HCT116 (cell line): ENCODE data around the gene SCN1B. TPM values are rescaled to one million over a fixed set of nuclear protein-coding genes. Genes with fewer than 3 reads are reported as not detected.

Experiments used
- ATAC-seq: fragments of 200-7000 bp; cut with Tn5 transposase; 2 replicates; pipeline ENCODE4 v1.9.1; 2020; ENCODE audit warnings: mild to moderate bottlenecking, moderate library complexity
- Bru-seq: library from RNA; stranded (reverse); fragments of 400-500 nt; gene quantifications from one replicate; lab custom pipeline; 2021; lab: Mats Ljungman, UMichigan
- BruChase-seq, 2 experiments: library from RNA; stranded (reverse); fragments of 400-500 nt; gene quantifications; one replicate each; lab custom pipeline; 2021; lab: Mats Ljungman, UMichigan
- BruUV-seq: library from RNA; stranded (reverse); fragments of 400-500 nt; replicated peaks from 2 replicates; lab custom pipeline; 2021; lab: Mats Ljungman, UMichigan
- CTCF ChIA-PET: fragments of 300-600 bp; sonication (Branson Sonifier 250); formaldehyde crosslinking; loops from one replicate; lab custom pipeline; 2021; ENCODE audit warnings: antibody characterized with exemption; lab: Charles Lee
- POLR2A ChIA-PET: fragments of 300-600, 350-600 bp; sonication (Branson Sonifier 250); formaldehyde crosslinking; loops from one replicate; lab custom pipeline; 2021; ENCODE audit warnings: antibody characterized with exemption; lab: Charles Lee
- RAD21 ChIA-PET, 2 experiments: fragments of 300-600 bp; sonication (Branson Sonifier 250); formaldehyde crosslinking; loops; one replicate each; lab custom pipeline; 2023; ENCODE audit warnings: low total read pairs in 2 of 2; ENCODE audit not compliant: uncharacterized antibody in 2 of 2, unreplicated experiment in 2 of 2, low non-redundant PET in 1 of 2; lab: Charles Lee
- DNase-seq: peaks from one replicate; pipeline ENCODE4 v3.0.0-alpha.2; 2010; ENCODE audit warnings: low read depth, low spot score
- H2AFZ ChIP-seq: fragments of 200-600 bp; shearing (Covaris generic), sonication (generic); 2 replicates; pipeline ENCODE4 v1.6.1; 2017; ENCODE audit warnings: low read depth, mixed run types, mixed read lengths, antibody characterized with exemption, low read length; ENCODE audit not compliant: poor library complexity, severe bottlenecking
- H3K27ac ChIP-seq: 2 replicates; pipeline ENCODE4 v1.5.1; 2012; ENCODE audit warnings: low read depth, low read length
- H3K27me3 ChIP-seq: fragments of 200-600 bp; sonication (generic); 2 replicates; pipeline ENCODE4 v1.6.1; 2016; ENCODE audit warnings: mixed run types, low read length, mixed read lengths; ENCODE audit not compliant: insufficient read depth
- H3K36me3 ChIP-seq, 2 experiments: fragments of 200-500 bp in 1 of 2; fragments of 200-600 bp in 1 of 2; sonication (Bioruptor generic) in 1 of 2; sonication (generic) in 1 of 2; 2 replicates each; pipeline versions ENCODE4 v1.5.1 to v1.6.1; 2014 to 2016; ENCODE audit warnings: low read length in 2 of 2, inconsistent platforms in 1 of 2, mixed read lengths in 1 of 2, mixed run types in 1 of 2; ENCODE audit not compliant: insufficient read depth in 2 of 2, control insufficient read depth in 1 of 2
- H3K4me1 ChIP-seq, 2 experiments: fragments of 200-600 bp in 1 of 2; sonication (generic) in 1 of 2; 2 replicates each; pipeline versions ENCODE4 v1.5.1 to v1.6.1; 2012 to 2017; ENCODE audit warnings: low read length in 2 of 2, inconsistent platforms in 1 of 2, mild to moderate bottlenecking in 1 of 2, mixed read lengths in 1 of 2, mixed run types in 1 of 2, moderate library complexity in 1 of 2; ENCODE audit not compliant: insufficient read depth in 2 of 2, control insufficient read depth in 1 of 2
- H3K4me2 ChIP-seq: fragments of 200-600 bp; sonication (generic); 2 replicates; pipeline ENCODE4 v1.6.1; 2017; ENCODE audit warnings: mixed run types, low read length, mixed read lengths
- H3K4me3 ChIP-seq, 2 experiments: fragments of 200-600 bp in 1 of 2; sonication (generic) in 1 of 2; replicated peaks in 1 of 2; 2 replicates each; pipeline ENCODE4 v1.5.1; 2011 to 2016; ENCODE audit warnings: low read length in 2 of 2, control low read depth in 1 of 2, low read depth in 1 of 2, mild to moderate bottlenecking in 1 of 2, mixed read lengths in 1 of 2, mixed run types in 1 of 2
- H3K79me2 ChIP-seq: fragments of 200-600 bp; sonication (generic); 2 replicates; pipeline ENCODE4 v1.6.1; 2017; ENCODE audit warnings: mild to moderate bottlenecking, mixed run types, low read length, moderate library complexity, mixed read lengths; ENCODE audit not compliant: insufficient read depth
- H3K9ac ChIP-seq: fragments of 200-600 bp; sonication (generic); 2 replicates; pipeline ENCODE4 v1.6.1; 2016; ENCODE audit warnings: low read length, mixed read lengths
- H3K9me2 ChIP-seq: fragments of 200-600 bp; sonication (generic), shearing (Covaris generic); 2 replicates; pipeline ENCODE4 v1.6.1; 2017; ENCODE audit warnings: mixed run types, mild to moderate bottlenecking, moderate library complexity; ENCODE audit not compliant: insufficient read depth
- H3K9me3 ChIP-seq, 2 experiments: fragments of 200-500 bp in 1 of 2; fragments of 200-600 bp in 1 of 2; sonication (Bioruptor generic) in 1 of 2; sonication (generic) in 1 of 2; 2 replicates each; pipeline ENCODE4 v1.6.1; 2014 to 2017; ENCODE audit warnings: low read length in 2 of 2, mixed read lengths in 2 of 2, inconsistent platforms in 1 of 2, low read depth in 1 of 2, mild to moderate bottlenecking in 1 of 2, mixed run types in 1 of 2, moderate library complexity in 1 of 2; ENCODE audit not compliant: control insufficient read depth in 1 of 2, insufficient read depth in 1 of 2
- H4K20me1 ChIP-seq: fragments of 200-600 bp; sonication (generic), shearing (Covaris generic); 2 replicates; pipeline ENCODE4 v1.6.1; 2017; ENCODE audit warnings: mixed run types, mild to moderate bottlenecking, moderate library complexity; ENCODE audit not compliant: insufficient read depth
- ATF3 ChIP-seq: IDR thresholded peaks from 2 replicates; pipeline ENCODE4 v1.6.1; 2012
- CTCF ChIP-seq, 3 experiments: fragments of 200-600 bp in 1 of 3; sonication (generic) in 1 of 3; IDR thresholded peaks in 2 of 3; conservative IDR thresholded peaks in 1 of 3; 2 replicates each; pipeline ENCODE4 v1.5.1; 2012 to 2017; ENCODE audit warnings: low read depth in 2 of 3, low read length in 2 of 3, antibody characterized with exemption in 1 of 3, borderline replicate concordance in 1 of 3, control low read depth in 1 of 3, mild to moderate bottlenecking in 1 of 3, mixed read lengths in 1 of 3, mixed run types in 1 of 3, moderate library complexity in 1 of 3; ENCODE audit not compliant: insufficient read depth in 1 of 3
- EGR1 ChIP-seq: IDR thresholded peaks from 2 replicates; pipeline ENCODE4 v1.6.1; 2012; ENCODE audit warnings: low read depth
- FOSL1 ChIP-seq: IDR thresholded peaks from 2 replicates; pipeline ENCODE4 v1.6.1; 2012; ENCODE audit warnings: low read depth
- POLR2AphosphoS5 ChIP-seq: IDR thresholded peaks from 2 replicates; pipeline ENCODE4 v1.6.1; 2011; ENCODE audit warnings: mild to moderate bottlenecking, low read depth, low read length, moderate library complexity
- ZFX ChIP-seq: fragments of 450-650 bp; IDR thresholded peaks from 2 replicates; pipeline ENCODE4 v1.6.1; 2017
- ZNF274 ChIP-seq: fragments of 200-500 bp; sonication (Bioruptor generic); IDR thresholded peaks from 2 replicates; pipeline ENCODE4 v1.6.1; 2014; ENCODE audit warnings: mild to moderate bottlenecking, low read depth, low read length, inconsistent platforms
- intact Hi-C: fragments of 100-400 bp; cut with micrococcal nuclease; formaldehyde crosslinking; loops from 2 replicates; pipeline ENCODE4 v1.10.0; 2022
- long read RNA-seq: library from polyadenylated mRNA; unstranded; transcript quantifications from one replicate; pipeline ENCODE4 v2.0.0, GENCODE V29; 2021; ENCODE audit not compliant: unreplicated experiment
- polyA plus RNA-seq: library from polyadenylated mRNA; unstranded; fragments of >200 nt; gene quantifications from 2 replicates; pipeline ENCODE4 v1.2.1, GENCODE V29; 2012; ENCODE audit warnings: missing spikeins
- total RNA-seq: library from RNA; stranded (reverse); gene quantifications from one replicate; pipeline ENCODE4 v1.2.1, GENCODE V29; 2021; ENCODE audit not compliant: unreplicated experiment
- TF ChIP-seq, protein P1 (sequence below): IDR thresholded peaks from 2 replicates; pipeline ENCODE4 v1.6.1; 2011; ENCODE audit warnings: mild to moderate bottlenecking, low read length, moderate library complexity; ENCODE audit not compliant: insufficient replicate concordance; ENCODE audit errors: extremely low read depth

SCN1B gene
- total RNA-seq (6.6 TPM), Bru-seq, nascent RNA (percentile 34 among the genes with signal in this experiment), BruChase-seq, experiment 1, labeled RNA remaining after a 6-hour chase (percentile 35 among the genes with signal in this experiment), BruChase-seq, experiment 2, labeled RNA remaining after a 2-hour chase (percentile 41 among the genes with signal in this experiment)
- polyA plus RNA-seq: 4.2 and 4.6 TPM in 2 replicates
- long read RNA-seq, transcript SCN1B-201 (6 exons, 1,670 nt): major isoform, 6 of 6 reads
- long read RNA-seq, partial matches to known transcripts: 0 of 6 reads
- long read RNA-seq, other reads (novel, unspliced or antisense): 0 of 6 reads

- no TSS peak for BruUV-seq
- Histone ChIP-seq H3K79me2 (no peaks in the 10 kb centered on the region), H3K27me3 (no peaks in the 10 kb centered on the region), H3K36me3 (peaks cover 0 to 6% of the 10 kb centered on the region in 2 experiments; a peak in 2 of 4 replicates), H3K9ac (peak within 1 kb of the TSS; percentile 45), H4K20me1 (no peaks in the 10 kb centered on the region), H3K4me1 (peaks cover 9 to 27% of the 10 kb centered on the region in 2 experiments; a peak in 3 of 4 replicates), H3K9me2 (no peaks in the 10 kb centered on the region), H3K9me3 (no peaks in the 10 kb centered on the region), H3K4me2 (peak within 1 kb of the TSS; percentile 87), H2AFZ (no peak within 1 kb of the TSS), H3K27ac (peak within 1 kb of the TSS; percentile 43; the same call in 1 of the 2 replicates), H3K4me3 (peak within 1 kb of the TSS; percentile 43 to 57)
- POLR2A ChIA-PET: no interaction called here
- intact Hi-C loops: no loop called here
- TF ChIP-seq ZFX (peak; percentile 38; the same call in 1 of the 2 replicates), EGR1 (no peak), POLR2AphosphoS5 (0 out of 2 replicates have a peak, but pooled peaks have one; percentile 39), FOSL1 (peak; percentile 27; the same call in 1 of the 2 replicates), ZNF274 (no peak), ATF3 (no peak), CTCF (IDR thresholded peaks at IDR 0.05 in 2 of 3, conservative IDR thresholded peaks at IDR 0.05 in 1 of 3; ENCODE audit: borderline replicate concordance in 1 of 3, insufficient read depth in 1 of 3, low read depth in 2 of 3, low read length in 2 of 3) (no peak)
- TF ChIP-seq, protein P1, sequence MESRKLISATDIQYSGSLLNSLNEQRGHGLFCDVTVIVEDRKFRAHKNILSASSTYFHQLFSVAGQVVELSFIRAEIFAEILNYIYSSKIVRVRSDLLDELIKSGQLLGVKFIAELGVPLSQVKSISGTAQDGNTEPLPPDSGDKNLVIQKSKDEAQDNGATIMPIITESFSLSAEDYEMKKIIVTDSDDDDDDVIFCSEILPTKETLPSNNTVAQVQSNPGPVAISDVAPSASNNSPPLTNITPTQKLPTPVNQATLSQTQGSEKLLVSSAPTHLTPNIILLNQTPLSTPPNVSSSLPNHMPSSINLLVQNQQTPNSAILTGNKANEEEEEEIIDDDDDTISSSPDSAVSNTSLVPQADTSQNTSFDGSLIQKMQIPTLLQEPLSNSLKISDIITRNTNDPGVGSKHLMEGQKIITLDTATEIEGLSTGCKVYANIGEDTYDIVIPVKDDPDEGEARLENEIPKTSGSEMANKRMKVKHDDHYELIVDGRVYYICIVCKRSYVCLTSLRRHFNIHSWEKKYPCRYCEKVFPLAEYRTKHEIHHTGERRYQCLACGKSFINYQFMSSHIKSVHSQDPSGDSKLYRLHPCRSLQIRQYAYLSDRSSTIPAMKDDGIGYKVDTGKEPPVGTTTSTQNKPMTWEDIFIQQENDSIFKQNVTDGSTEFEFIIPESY: no peak
- peak; percentile 82 for ATAC-seq
- RAD21 ChIA-PET: no interaction called here
- peak; percentile 22 for DNase-seq
- CTCF ChIA-PET: interaction anchor here (2.0 kb wide), 1 partner anchor 14 kb away, joined by 7 read pairs; no protein-coding TSS in a partner anchor
Observed at GRCh38 chr19:35030257-35031071, at the start of gene SCN1B. Gene SCN1B (plus strand): TSS chr19:35030470. CDS start chr19:35030821, 351 bp downstream.
